DND-41 (cell line): Measurements from ENCODE around the gene GLCE.

Source experiments
- ATAC-seq: fragments of 200-7000 bp; cut with Tn5 transposase; 3 replicates; pipeline ENCODE4 v1.9.1; 2021; ENCODE audit warnings: low read depth; ENCODE audit not compliant: insufficient read depth
- DNase-seq: peaks from one replicate; pipeline ENCODE4 v3.0.0-alpha.2; 2020
- H2AFZ ChIP-seq: 2 replicates; pipeline ENCODE4 v1.6.0; 2012; ENCODE audit warnings: low read depth, low read length
- H3K27ac ChIP-seq: 2 replicates; pipeline ENCODE4 v1.5.1; 2012; ENCODE audit warnings: low read length, inconsistent platforms
- H3K27me3 ChIP-seq: fragments of 200-600 bp; sonication (generic); 2 replicates; pipeline ENCODE4 v1.6.0; 2012; ENCODE audit warnings: low read length, mild to moderate bottlenecking, inconsistent platforms; ENCODE audit not compliant: insufficient read depth, poor library complexity
- H3K36me3 ChIP-seq: 2 replicates; pipeline ENCODE4 v1.5.1; 2012; ENCODE audit warnings: low read length, inconsistent platforms; ENCODE audit not compliant: insufficient read depth
- H3K4me1 ChIP-seq: 2 replicates; pipeline ENCODE4 v1.5.1; 2012; ENCODE audit warnings: mild to moderate bottlenecking, low read length; ENCODE audit not compliant: insufficient read depth
- H3K4me2 ChIP-seq: 2 replicates; pipeline ENCODE4 v1.6.0; 2012; ENCODE audit warnings: mild to moderate bottlenecking, moderate library complexity, low read length, inconsistent platforms; ENCODE audit not compliant: insufficient read depth
- H3K4me3 ChIP-seq, 2 experiments: fragments of 200-600 bp in 1 of 2; shearing (Covaris generic) in 1 of 2; 2 replicates each; pipeline ENCODE4 v1.5.1; 2012 to 2016; ENCODE audit warnings: inconsistent platforms in 2 of 2, low read length in 2 of 2, mild to moderate bottlenecking in 2 of 2, low read depth in 1 of 2, moderate library complexity in 1 of 2
- H3K79me2 ChIP-seq: 2 replicates; pipeline ENCODE4 v1.6.0; 2012; ENCODE audit warnings: low read length, inconsistent platforms; ENCODE audit not compliant: insufficient read depth
- H3K9ac ChIP-seq: 2 replicates; pipeline ENCODE4 v1.6.0; 2012; ENCODE audit warnings: low read depth, mild to moderate bottlenecking, inconsistent platforms, low read length, moderate library complexity
- H3K9me3 ChIP-seq: 2 replicates; pipeline ENCODE4 v1.5.1; 2012; ENCODE audit warnings: low read length, moderate library complexity, mild to moderate bottlenecking, inconsistent platforms; ENCODE audit not compliant: insufficient read depth, severe bottlenecking
- H4K20me1 ChIP-seq: 2 replicates; pipeline ENCODE4 v1.6.0; 2012; ENCODE audit warnings: low read length; ENCODE audit not compliant: insufficient read depth
- CTCF ChIP-seq: IDR thresholded peaks from 2 replicates; pipeline ENCODE4 v1.5.1; 2012; ENCODE audit warnings: borderline replicate concordance, low read length, moderate library complexity, mild to moderate bottlenecking; ENCODE audit not compliant: poor library complexity, severe bottlenecking; ENCODE audit errors: extremely low read depth
- EZH2 ChIP-seq: IDR thresholded peaks from 3 replicates; pipeline ENCODE4 v1.6.1; 2012; ENCODE audit warnings: borderline replicate concordance, low read depth, mild to moderate bottlenecking, moderate library complexity, low read length, inconsistent platforms; ENCODE audit not compliant: severe bottlenecking

GLCE gene

GRCh38 chr15:69132977-69133861, 27.2 kb upstream of the GLCE start:
- DNase-seq: no peak
- H3K27ac ChIP-seq: no peak overlapping the region
- TF ChIP-seq CTCF (no peak), EZH2 (no peak)

GRCh38 chr15:69133862-69134519, 26.4 kb upstream of the GLCE start:
- no peaks in the 10 kb centered on the region for H3K9me3 ChIP-seq
- TF ChIP-seq EZH2: no peak
- TF ChIP-seq CTCF: no peak
- no peaks in the 10 kb centered on the region for H4K20me1 ChIP-seq
- no peak overlapping the region for H3K4me2 ChIP-seq
- DNase-seq: no peak
- H3K27ac ChIP-seq: no peak overlapping the region
- no peak overlapping the region for H3K9ac ChIP-seq
- H3K27me3 ChIP-seq: peaks cover 13% of the 10 kb centered on the region
- no peak for ATAC-seq
- no peaks in the 10 kb centered on the region for H3K79me2 ChIP-seq
- H3K36me3 ChIP-seq: no peaks in the 10 kb centered on the region
- H3K4me3 ChIP-seq: no peak overlapping the region
- no peaks in the 10 kb centered on the region for H3K4me1 ChIP-seq
- no peak overlapping the region for H2AFZ ChIP-seq

More at GRCh38 chr15:69132977-69133861, 27.2 kb upstream of the GLCE start:
- Histone ChIP-seq H3K9me3 (no peaks in the 10 kb centered on the region), H3K4me3 (no peak overlapping the region), H3K4me2 (no peak overlapping the region), H3K79me2 (no peaks in the 10 kb centered on the region), H3K9ac (no peak overlapping the region), H2AFZ (no peak overlapping the region), H4K20me1 (no peaks in the 10 kb centered on the region), H3K4me1 (no peaks in the 10 kb centered on the region), H3K36me3 (no peaks in the 10 kb centered on the region), H3K27me3 (peaks cover 13% of the 10 kb centered on the region)
- ATAC-seq: no peak

GRCh38 chr15:69134791-69135190, 25.6 kb upstream of the GLCE start:
- Histone ChIP-seq H3K36me3 (no peaks in the 10 kb centered on the region), H4K20me1 (no peaks in the 10 kb centered on the region), H3K4me2 (no peak overlapping the region), H2AFZ (no peak overlapping the region), H3K27ac (no peak overlapping the region), H3K79me2 (no peaks in the 10 kb centered on the region), H3K4me1 (no peaks in the 10 kb centered on the region), H3K9ac (no peak overlapping the region), H3K4me3 (no peak overlapping the region), H3K27me3 (peaks cover 17% of the 10 kb centered on the region), H3K9me3 (no peaks in the 10 kb centered on the region)
- no peak for ATAC-seq
- TF ChIP-seq EZH2: no peak
- TF ChIP-seq CTCF: no peak
- no peak for DNase-seq
